NCI-H2227 (cell line): Measurements from ENCODE around the gene NACC2.
A peak's percentile ranks its signal among the peaks of the same experiment; 100 is the strongest.

Experiments
- DNase-seq: peaks from one replicate; lab custom pipeline; 2025; ENCODE audit not compliant: unreplicated experiment; lab: John Stamatoyannopoulos, UW

The NACC2 gene

GRCh38 chr9:136059321-136059791 lies 35.7 kb downstream of the NACC2 start:
- no peak for DNase-seq

- no peak for DNase-seq
These were observed 36.2 kb downstream of the NACC2 start for GRCh38 chr9:136058801-136059302.

- no peak for DNase-seq
These were observed 37.0 kb downstream of the NACC2 start for GRCh38 chr9:136058084-136058483.

GRCh38 chr9:136057236-136058081 lies 37.6 kb downstream of the NACC2 start:
- no peak for DNase-seq

- DNase-seq, result no peak
These were observed 38.4 kb downstream of the NACC2 start for GRCh38 chr9:136056546-136057235.

- peak; percentile 10 for DNase-seq
These were observed 39.2 kb downstream of the NACC2 start for GRCh38 chr9:136055715-136056545.

- DNase-seq, result no peak
These were observed 40.0 kb downstream of the NACC2 start for GRCh38 chr9:136054798-136055714.

- no peak for DNase-seq
These were observed 40.9 kb downstream of the NACC2 start for GRCh38 chr9:136054146-136054545.

- DNase-seq, result no peak
These were observed 41.3 kb downstream of the NACC2 start for GRCh38 chr9:136053757-136054142.

- no peak for DNase-seq
These were observed 41.9 kb downstream of the NACC2 start for GRCh38 chr9:136052991-136053756.

- no peak for DNase-seq
These were observed 42.6 kb downstream of the NACC2 start for GRCh38 chr9:136052472-136052880.

GRCh38 chr9:136051837-136052471 lies 43.1 kb downstream of the NACC2 start:
- peak; percentile 63 for DNase-seq

- peak; percentile 19 for DNase-seq
These were observed 43.6 kb downstream of the NACC2 start for GRCh38 chr9:136051453-136051836.

GRCh38 chr9:136050701-136051452 lies 44.2 kb downstream of the NACC2 start:
- DNase-seq, result peak; percentile 13

GRCh38 chr9:136050266-136050700 lies 44.8 kb downstream of the NACC2 start:
- DNase-seq, result no peak

GRCh38 chr9:136049491-136050265 lies 45.4 kb downstream of the NACC2 start:
- DNase-seq, result no peak
